Fibroblast of skin of right quadriceps (primary cell): Measurements from ENCODE around the gene CENPB.

Source experiments
- DNase-seq: peaks from one replicate; pipeline ENCODE4 v3.0.0-alpha.2; 2013

The CENPB gene

DNA sequence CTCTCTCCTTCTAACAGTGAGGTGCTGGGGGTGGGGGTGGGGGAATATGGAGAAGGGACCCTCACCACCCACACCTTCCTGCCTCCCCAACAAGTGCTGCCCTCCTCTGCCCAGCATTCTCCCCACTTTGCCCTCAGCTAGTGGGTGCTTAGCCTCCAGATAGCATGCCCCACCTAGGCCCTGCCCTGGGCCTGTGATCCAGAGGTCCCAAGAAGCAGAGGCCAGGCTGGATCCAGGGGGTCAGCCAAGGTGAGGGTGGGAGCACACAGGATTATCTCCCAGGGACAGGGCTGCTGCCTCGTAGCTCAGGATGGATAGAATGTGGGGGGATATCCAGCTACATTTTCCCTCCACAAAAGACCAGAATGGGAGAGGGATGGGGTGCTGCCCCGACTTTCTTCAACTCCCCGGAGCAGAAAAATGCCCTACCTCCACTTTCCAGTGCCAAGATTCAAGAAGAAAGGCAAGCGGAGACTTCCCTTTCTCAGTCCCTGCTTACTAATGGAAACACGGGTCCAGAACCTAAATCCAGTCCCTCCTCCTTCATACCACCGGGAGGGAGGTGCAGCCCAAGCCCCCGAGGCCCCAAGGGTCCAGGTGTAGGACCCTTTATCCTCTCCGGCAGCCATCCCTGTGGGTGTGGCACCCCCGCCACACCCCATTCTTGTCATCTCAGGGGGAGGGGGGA lies 20.0 kb downstream of the CENPB start:
- no peak for DNase-seq

DNA sequence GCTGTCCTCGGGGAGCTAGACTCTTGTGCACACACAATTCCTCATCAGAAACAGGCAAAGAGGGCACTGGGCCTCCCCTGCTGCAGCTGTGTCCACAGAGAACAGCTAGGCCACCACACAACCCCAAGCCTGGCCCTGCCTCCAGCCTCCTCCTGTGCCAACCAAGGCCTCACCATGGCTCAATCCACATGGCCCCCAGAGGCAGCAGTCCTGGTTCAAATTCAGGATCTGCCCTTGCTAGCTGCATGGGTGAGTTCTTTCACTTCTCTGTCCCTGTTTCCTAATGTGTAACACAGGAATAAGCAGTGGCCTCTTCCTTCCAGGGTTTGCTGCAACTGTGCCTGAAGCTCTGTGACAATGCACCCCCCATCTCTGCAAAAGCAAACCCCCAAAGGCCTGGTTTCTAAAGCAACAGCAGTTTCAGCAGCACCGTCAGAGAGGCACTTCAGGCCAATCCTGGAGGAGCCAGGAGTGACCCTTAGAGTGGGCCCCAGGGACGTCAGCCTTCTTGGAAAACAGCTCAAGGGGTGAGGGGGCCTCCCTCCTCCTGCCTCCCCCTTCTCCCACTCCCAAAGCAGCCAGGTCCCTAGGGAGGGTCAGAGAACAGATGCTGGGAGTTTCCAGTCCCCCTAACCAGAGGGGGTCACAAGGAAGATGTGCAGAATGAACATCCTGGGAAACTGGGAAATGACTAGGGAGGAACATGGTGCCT lies 21.2 kb downstream of the CENPB start:
- no peak for DNase-seq

DNA sequence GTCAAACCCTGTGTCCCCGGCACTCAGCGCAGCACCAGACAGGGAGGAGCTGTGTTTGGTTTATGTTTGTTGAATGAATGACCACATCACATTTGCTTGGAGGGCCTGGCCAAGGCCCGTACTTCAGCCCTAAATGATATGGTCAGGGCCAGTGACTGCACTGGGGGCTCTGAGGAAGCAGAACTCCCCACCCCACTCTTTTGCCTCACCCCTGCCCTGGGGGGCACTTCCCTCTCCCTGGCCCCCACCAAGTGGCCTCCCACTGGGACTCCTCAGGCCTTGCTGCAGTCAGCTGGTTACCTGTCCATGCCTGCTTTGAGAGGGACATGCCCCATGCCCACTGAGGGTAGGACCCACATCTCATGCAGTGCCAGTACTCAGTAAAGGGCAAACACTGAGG lies 21.9 kb downstream of the CENPB start:
- no peak for DNase-seq

DNA sequence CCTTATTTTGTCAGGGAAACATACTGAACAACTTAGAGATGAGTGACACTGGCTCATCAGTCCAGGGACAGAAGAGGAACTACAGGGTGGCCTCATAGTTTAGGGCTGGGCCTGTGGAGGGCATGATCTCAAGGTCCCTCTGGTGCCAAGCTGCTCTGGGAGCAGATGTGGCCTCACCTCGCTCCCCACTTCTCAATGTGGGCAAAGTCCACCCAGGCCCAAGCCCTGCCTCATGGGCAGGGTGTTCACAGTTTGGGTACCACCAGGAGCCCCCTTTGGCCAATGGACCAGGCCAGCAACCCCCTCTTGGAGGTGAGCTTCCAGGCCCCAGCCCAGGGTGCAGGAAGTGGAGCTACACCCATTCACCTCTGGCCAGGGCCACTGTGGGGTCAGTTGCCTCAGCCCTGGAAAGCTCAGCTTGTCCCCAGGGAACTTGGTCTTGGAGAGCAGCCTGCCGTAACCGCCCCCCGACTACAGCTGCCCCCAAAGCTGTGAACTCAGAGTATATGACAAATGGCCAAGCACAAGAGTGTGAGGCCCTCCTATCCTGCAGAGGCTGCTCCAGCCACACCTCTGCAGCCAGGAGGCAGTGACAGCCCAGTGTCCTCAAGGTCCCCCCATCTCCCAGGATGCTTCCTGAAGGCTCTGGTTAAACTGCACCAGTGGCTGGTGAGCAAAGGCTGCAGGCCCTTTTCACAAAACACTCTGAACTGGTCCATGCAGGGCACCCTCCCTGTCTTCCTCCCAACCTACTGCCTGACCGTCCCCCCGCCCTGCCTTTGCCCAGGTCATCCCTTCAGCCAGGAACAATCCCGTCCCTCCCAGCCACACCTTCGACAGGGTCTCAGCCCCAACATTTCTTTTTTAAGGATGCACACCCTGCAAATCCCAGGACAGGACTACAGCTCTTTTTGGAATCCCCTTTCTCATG lies 22.6 kb downstream of the CENPB start:
- DNase-seq, result no peak

DNA sequence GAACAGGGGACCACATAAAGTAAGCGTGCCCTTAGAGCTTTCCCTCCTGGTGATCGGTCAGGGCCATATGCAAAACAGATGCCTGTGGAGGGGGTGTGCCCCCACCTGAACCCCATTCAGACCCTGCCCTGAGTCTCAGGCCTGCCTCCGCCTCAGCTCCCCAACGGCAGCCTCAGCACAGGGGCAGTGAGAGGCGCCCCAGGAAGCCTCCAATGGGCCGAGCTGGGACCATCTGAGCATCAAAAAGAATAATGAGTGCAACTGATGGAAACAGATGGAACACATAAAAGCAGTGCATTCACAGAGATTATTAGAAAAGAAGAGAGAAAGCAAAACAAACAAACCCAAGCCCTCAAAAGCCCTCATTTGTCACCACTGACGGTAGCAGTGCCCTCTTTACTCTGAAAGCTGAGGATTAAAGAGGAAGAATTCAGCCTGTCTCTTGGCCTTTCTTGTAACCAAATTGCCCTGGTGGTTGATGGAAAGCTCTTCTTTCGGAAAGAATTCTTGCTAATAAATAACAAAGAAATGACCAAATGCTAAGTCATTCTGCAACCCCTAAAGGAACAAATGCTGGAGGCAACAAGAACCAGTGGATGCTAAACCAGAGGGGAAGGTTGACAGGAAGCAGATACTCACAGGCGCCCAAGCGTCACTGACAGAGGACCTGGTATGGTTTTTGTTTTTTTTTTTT lies 25.7 kb downstream of the CENPB start:
- DNase-seq, result no peak

DNA sequence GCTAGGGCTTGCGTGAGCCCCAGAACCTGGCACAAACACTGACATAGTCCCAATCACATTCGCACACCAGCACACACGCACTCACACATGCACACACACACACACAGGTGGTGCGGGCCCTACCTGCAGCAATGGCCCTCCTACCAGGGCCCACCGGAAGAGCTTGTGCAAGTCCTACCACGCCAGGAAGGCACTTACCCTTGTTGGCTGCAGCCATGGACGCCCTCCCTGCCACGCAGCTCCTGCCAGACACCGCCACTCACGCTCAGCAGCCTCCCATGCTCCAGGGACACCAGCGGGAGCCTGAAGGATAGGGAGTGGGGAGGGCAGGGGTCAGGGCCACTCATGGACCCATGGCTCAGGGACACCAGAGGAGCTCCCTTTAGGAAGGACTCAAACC lies 26.7 kb downstream of the CENPB start:
- no peak for DNase-seq

DNA sequence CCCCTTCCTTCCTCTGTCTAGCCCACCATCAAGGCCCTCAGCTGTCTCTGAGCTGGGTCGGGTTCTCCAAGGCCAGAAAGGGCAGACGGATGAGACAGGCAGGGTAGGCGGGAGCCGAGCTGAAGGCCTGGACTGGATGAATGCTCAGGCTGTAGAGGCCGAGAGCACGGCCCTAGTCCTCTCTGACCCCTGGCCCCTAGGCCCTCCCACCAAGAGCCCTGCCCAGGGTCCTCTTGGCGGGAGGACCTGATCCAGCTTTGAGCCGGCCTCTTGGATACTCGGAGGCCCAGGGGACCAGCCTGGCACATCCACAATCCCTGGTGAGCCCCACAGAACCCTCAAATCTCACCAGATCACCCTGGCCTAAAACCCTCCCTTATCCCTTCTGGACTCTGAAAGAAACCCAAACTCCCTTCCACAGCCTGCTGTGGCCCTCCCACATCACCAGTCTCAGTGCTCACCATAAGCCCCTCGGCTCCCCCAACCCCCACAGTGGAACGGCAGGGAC lies 27.2 kb downstream of the CENPB start:
- DNase-seq, result no peak

DNA sequence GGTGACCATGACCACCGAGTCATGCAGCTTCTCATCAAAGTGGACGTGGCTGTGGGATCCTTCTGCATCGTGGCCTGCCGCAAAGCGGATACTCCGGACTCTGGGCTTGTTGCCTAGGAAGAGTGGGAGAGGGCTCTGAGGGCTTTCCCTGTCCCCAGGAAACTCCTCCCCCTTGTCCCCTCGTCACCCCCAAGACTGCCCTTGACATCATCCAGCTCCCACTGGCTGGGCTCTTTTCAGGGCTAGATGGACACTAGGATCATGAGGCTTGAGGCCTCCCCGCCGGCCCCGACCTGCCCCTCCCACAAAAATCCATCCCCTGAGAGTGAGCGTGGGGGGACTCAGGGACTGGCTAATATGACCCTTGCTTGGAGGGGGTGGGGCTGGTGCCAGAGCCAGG lies 28.0 kb downstream of the CENPB start:
- no peak for DNase-seq

DNA sequence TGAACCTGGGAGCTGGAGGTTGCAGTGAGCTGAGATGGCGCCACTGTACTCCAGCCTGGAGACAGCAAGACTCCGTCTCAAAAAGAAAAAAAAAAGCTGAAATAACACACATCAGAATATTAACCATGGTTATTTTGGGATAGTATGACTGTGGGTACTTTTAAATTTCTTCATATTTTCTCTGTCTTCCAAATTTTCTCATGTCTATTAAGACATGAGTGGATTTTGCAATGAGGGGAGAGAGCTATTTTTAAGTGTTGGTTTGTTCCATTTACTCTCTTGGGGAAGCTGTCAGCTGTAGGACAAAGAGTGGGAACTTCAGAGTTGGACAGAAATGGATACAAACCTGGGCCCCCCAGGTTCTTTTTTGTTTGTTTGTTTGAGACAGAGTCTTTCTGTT lies 29.3 kb downstream of the CENPB start:
- no peak for DNase-seq

DNA sequence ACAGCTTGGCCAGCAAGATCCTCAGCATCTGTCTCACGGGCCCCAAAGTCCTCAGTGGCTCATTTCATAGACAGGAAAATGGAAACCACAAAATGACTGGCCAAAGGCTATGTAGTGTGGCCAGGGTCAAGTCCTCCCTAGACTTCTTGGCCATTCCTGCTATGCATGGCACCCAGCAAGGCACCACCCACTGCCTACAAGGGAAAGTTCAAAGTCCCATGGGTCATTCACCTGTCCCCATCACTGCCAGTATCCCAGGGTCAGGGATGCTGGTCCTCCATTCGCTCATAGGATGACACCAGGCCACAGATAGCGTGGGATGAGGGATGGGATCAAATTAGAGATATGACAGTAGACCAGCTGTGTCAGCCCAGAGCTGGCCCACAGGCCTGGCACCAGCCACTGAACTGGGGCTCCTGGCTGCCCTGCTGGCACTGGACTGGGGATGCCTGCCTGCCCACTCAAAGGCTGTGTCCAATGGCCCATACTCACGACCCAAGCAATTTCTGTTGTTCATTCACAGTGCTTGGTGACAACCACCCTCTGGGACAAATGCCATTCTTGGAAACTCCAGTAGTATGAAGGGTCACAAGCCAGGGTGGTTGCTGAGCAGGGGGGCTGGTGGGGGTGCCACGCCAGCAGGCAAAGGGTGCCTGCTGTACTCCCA lies 30.6 kb downstream of the CENPB start:
- DNase-seq, result no peak

DNA sequence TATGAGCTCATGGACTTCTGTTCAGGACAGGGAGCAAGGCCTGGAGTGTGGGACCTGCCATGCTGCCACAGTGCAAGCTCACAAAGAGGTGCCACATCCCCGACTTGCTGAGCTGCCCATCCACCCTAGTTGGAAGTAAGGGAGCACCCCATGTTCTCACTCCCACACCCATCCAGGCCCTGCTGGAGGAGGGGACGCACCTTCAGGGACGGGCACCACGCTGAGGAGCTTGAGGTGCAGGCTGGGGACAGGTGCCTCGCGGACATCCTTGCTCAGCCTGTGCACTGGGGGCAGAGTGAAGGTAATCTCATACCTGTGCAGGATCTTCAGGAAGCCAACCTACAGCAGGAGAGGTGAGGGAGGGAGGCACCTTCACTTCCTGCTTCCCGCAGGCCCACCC lies 31.3 kb downstream of the CENPB start:
- no peak for DNase-seq

DNA sequence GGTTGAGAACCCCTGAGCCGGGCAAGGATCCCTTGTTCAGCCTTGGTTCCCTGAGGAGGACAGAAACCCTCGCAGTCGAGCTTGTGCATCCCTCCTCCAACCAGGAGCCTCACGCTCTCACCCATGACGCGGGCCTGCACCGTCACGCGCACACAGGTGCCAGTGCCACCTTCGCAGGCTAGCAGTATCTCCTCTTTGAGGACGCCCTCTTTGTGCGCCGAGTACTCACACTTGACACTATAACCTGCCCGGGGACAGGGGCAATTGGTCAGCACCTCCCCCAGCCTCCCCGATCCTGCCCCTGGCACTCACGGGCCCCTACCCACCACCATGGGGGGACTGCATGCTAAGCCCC lies 32.3 kb downstream of the CENPB start:
- no peak for DNase-seq

DNA sequence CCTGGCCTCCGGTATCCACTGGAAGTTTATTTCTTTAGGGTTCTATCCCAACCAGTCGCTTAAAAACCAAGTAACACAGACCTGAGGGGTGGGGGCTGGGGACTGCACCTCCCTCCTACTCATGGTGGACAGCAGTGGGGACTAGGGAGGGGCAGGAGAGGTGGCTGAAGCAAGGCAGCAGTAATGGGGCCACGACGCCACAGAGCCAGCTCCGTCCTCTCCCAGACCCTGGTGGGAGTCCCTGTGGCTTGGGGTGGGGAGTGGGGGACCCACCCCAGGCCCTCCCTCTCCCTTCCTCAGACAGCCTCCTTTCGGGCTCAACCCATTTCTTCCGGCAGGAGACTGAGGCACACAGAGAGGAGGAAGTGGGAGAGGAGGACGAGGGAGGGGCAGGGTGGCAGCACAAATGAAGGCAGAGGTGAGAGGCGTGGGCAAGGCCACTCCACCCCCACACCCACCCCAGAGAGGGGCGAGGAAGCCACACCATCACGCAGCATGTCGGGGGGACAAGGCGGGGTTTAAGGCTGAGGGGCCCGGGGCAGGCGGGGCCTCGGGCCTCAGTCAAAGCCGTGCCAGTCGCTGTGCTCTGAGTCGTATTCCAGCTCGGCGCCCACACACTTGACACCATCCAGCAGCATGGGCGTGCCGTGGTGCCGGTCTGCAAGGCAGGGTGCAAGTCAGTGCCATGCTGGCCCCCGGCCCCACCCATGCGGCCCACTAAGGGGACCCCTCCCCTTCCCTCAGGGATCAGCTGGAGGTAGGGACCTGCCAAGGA lies 32.9 kb downstream of the CENPB start:
- DNase-seq, result no peak

DNA sequence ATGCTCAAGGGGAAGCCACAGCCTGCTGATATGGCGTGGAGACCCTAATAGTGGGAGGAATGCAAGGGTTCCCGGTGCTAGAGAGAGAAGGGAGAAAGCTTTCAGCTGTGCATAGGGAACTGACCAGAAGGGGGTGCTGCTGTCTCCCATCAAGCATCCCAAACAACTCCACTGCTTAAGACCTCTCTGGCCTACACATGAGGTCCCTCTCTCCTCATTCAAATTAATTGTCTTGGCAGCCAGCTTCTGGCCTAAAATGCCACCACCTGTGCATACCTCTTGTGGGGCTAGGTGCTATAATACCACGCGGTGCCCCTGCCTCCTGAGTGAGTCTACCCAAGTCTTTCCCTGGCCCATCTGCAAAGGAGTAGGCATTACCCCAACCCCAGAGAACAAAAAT lies 33.4 kb downstream of the CENPB start:
- peak; percentile 56 for DNase-seq

DNA sequence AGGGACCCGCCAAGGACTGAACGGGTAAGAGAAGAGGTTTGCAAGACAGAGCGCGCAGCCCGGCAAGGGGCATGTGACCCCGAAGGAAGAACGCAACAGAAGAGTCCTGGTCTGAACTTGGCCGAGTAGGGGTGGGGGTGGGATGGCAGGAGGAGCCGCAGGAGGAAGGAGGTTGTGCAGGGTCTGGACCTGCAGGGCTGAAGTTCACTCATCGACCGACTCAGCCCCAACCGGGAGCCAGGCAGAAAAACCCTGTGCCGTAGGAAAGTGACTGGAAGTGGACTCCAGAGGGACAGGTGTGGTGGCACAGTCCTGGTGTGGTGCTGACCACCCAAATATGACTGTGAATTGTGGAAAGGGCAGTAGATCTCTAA lies 34.2 kb downstream of the CENPB start:
- DNase-seq, result no peak

DNA sequence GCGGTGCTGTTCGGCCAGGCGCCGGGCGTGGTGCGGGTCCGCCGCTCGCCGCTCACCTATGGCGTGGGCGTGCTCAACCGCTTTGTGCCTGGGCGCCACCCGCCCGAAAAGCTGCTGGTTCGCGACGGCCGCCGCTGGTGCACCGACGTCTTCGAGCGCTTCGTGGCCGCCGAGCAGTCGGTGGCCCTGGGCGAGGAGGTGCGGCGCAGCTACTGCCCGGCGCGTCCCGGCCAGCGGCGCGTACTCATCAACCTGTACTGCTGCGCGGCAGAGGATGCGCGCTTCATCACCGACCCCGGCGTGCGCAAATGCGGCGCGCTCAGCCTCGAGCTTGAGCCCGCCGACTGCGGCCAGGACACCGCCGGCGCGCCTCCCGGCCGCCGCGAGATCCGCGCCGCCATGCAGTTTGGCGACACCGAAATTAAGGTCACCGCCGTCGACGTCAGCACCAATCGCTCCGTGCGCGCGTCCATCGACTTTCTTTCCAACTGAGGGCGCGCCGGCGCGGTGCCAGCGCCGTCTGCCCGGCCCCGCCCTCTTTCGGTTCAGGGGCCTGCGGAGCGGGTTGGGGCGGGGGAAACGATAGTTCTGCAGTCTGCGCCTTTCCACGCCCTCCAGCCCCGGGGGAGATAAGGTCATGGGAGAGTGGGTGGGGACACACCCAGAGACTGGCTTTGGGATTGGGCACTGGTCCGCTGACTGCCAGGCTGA lies 34.7 kb downstream of the CENPB start:
- no peak for DNase-seq

DNA sequence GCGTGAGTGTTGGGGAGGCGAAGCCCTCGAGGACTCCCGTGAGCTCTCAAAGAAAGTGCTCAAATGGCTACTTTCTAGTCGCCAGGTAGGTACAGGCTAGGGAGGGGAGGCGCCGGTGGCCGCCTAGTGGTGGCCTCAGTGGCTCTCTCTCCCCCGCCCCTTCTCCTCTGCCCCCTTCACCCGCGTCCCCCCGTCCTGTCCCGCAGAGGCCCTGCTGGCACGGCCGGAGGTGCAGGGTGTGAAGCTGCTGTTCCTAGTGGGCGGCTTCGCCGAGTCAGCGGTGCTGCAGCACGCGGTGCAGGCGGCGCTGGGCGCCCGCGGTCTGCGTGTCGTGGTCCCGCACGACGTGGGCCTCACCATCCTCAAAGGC lies 35.2 kb downstream of the CENPB start:
- no peak for DNase-seq

DNA sequence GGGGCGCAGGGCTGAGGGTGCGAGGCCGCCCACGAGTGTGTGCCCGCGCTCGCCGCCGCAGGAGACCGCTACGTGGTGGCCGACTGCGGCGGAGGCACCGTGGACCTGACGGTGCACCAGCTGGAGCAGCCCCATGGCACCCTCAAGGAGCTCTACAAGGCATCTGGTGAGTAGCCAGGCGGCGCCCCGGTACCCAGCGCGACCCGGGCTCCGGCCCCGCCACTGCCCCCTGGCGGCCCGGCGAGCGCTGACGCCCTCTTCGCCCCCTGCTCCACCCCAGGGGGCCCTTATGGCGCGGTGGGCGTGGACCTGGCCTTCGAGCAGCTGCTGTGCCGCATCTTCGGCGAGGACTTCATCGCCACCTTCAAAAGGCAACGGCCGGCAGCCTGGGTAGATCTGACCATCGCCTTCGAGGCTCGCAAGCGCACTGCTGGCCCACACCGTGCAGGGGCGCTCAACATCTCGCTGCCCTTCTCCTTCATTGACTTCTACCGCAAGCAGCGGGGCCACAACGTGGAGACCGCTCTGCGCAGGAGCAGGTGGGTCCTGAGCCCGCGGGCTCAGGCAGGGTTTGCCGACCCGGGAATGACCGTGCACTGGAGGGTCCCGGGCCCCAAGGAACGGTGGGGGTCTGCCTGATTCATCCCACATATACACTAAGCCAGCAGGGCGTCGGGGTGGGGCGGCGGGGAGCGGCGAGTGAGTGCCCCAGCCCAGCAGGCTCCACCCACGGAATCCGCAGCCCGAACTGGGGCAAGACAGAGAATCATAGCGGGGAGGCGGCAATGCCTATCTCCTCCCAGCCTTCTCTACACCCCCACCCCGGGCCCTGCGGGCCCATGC lies 36.6 kb downstream of the CENPB start:
- no peak for DNase-seq

DNA sequence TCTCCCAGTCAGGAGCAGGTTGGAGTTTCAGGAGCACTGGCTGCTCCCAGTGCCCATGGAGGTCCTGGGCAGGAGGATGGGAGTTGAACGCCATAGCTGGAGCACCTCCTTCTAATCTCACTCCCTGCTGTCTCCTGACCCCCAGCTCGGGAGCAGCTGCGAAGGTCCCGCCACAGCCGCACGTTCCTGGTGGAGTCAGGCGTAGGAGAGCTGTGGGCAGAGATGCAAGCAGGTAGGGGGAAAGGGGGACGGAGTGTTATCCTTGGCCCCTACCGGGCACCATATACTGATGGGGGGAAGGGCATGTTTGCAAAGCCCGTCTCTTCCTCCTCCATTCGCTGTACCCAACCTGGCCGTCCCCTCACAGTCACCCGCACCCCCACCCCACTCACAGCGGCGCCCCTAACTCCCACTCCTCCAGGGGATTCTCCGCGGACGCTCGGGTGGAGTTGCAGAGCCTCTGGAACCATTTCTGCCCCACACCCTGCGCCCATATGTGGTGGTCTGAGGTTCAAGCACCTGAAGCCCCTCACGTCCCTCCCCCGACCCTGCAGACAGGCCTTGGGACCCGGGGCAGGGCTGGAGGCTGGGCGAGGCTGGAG lies 37.4 kb downstream of the CENPB start:
- no peak for DNase-seq

DNA sequence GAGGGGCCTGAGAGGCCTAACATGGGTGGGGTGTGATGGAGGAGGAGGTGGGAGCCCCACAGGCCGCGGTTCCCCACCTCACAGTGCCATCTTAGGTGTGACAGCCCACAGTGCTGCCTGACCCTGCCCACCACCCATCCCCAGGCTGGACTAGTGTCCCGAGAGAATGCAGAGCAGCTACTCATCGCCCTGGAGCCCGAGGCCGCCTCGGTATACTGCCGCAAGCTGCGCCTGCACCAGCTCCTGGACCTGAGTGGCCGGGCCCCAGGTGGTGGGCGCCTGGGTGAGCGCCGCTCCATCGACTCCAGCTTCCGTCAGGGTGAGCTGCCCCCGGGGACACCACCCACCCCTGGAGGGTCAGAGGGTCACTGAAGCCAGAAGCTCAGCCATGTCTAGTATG lies 38.5 kb downstream of the CENPB start:
- no peak for DNase-seq
